OCI-M1 (cell line): Measurements from ENCODE around the gene NEDD8.
A peak's percentile ranks its signal among the peaks of the same experiment; 100 is the strongest.
"Not testable (repeated sequence)": the region's sequence is repeated elsewhere in the genome, so short reads cannot be mapped to it uniquely, and the experiment has no call there.

Experiments
- DNase-seq: peaks from one replicate; lab custom pipeline; 2025; lab: John Stamatoyannopoulos, UW

The NEDD8 gene

DNA sequence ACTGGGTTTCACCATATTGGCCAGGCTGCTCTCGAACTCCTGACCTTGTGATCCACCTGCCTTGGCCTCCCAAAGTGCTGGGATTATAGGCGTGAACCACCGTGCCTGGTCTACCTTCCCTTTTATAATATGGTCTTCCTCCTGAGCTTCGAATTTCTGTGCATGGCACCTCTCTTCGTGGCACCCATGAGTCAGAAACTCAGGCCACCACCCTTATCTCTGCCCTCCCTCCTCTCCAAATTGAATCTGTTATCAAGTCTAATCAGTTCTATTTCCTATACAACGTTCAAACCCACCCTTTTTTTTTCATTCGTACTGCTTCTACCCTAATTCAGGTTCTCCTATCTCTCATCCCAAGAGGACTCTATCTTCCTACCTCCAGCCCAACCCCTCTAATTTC, 15.3 kb upstream of the NEDD8 start:
- DNase-seq = peak; percentile 11

DNA sequence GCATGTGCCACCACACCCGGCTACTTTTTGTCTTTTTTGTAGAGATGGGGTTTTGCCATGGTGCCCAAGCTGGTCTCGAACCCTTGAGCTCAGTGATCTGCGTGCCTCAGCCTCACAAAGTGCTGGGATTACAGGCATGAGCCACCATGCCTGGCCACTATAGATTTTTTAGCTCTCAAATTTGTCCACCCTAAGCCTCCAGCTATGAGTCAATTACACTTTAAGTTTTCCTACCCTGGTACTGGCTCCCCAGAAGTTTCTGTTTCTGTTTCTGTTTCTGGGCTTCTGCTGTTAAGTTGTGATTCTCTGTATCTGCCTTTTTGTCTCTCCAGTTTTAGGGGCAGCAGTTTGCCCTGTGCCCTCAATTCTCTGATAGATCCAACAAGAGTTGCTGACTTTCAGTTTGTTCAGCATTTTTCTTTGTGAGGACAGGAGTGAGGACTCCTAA, 14.6 kb upstream of the NEDD8 start:
- peak; percentile 65 for DNase-seq

DNA sequence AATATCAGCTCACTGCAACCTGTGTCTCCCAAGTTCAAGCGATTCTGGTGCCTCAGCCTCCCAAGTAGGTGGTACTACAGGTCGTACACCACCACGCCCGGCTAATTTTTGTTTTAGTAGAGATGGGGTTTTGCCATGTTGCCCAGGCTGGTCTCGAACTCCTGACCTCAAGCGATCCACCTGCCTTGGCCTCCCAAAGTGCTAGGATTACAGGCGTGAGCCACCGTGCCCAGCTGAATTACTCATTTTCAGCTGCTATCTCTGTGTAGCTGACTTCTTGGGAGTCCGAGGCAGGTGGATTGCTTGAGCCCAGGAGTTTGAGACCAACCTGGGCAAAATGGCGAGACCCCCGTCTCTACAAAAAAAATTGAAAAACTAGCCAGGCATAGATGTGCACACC, 13.2 kb upstream of the NEDD8 start:
- DNase-seq = not testable (repeated sequence)

DNA sequence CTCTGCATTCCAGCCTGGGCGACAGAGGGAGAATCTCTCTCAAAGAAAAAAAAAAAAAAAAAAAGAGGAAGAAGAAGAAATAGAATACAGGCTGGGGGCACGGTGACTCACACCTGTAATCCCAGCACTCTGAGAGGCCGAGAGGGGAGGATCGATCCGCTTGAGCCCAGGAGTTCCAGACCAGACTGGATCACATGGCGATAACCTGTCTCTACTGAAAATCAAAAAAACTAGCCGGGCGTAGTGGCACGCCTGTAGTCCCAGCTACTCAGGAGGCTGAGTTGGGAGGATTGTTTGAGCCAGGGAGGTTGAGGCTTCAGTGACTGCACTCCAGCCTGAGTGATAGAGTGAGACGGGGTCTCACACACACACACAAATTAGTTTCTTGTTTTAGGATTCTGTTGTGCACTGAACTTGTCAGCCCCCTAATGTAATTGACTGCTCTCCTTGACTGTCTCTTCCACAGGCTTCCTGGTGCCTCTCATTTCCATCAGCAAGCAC, 11.2 kb upstream of the NEDD8 start:
- peak; percentile 86 for DNase-seq

DNA sequence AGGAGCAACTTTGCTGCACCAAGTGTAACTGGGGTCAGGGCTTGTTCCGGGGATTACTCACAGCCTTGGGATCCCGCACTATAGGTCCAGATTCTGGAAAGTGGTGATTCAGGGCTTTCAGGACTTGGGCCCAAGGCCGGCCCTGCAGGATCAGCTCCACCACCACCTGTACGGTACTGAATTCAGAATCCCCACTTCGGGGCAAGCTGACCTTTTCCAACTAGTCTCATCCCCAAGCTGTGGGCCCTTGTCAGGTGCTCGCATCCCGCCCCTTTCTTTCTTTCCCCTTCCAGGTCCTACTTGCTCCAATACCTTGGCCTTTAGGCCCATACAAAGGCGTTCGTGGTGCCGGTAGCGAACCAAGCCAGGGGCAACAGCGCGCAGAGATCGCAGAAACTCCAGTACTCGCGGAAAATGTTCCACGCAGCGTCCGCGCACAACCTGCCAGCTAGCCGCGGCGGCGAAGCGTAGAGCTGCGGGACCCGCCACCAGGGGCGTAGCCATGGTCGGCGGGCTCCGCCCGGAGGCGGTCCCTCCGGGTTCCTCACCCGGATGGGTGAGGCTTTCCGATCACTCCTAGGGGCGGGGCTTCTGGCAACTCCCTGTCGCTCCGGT, 9.8 kb upstream of the NEDD8 start:
- peak; percentile 97 for DNase-seq

DNA sequence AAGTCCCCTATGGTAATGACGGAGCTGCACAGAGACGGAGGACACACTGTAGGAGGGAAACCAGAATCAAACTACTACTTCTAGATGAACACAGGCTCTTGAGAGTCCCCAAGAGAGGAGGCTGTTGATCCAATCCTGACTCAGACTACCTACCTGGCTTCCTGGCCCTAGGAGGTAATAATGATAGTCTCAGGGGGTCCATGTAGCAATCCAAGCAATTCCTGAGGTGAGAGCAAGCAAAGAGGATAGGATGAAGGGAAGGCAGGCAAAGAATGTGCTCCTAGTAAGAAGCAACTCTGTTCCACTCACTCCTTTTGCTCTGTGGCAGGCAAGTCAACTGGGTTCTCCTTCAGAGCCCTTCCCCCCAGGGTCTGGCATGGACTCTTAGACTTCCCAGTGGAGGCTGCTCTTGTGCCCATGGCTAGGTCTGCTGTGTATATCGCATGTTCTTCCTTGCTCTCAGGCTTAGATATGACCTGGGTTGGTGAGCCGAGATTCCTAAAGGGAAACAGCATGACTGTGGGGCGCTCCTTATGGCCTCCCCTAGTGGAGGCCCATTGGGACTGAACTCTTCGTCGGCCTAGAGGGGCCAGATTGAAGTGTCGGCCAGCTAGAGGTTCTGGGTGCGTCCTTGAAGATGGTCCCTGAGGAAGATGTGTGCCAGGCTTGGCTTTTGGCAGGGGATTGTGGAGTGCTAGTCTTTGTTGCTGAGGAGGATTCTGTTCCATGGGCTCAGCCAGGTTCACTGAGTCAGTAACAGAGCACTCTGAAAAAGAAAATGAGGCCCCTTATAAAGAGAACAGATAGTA, 8.1 kb upstream of the NEDD8 start:
- no peak for DNase-seq

DNA sequence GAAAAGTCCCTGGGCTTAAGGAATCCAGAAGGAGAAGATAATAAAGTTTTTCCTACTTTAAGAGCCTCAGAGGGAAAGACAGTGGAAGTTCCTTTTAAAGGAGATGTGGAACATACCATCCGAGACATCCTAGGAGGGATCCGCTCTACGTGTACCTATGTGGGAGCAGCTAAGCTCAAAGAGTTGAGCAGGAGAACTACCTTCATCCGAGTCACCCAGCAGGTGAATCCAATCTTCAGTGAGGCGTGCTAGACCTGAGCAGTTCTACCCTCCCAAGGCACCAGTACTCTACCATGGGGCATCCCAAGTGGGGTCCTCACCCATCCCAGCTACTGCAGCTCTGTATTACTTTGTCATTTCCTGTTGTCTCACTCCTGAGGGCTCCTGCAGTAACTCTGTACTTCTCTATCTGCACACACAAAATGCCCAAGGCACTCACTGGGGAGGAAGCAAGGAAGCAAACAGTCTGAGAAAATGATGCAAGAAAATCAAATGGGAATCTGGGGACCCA, 6.4 kb upstream of the NEDD8 start:
- DNase-seq = no peak

DNA sequence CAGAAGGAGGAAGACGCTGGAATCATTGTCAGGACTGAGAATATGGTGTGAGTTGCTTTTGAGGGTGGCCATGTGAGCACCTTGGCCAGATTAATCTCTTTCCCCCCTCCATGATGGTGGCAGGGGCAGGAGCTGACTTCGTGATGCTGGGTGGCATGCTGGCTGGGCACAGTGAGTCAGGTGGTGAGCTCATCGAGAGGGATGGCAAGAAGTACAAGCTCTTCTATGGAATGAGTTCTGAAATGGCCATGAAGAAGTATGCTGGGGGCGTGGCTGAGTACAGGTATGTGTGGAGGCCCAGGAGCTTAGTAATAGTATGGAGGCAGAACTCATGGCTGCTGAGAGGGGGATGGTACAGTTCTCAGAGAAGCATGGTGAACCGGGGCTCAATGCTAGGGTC, 6.0 kb upstream of the NEDD8 start:
- no peak for DNase-seq

DNA sequence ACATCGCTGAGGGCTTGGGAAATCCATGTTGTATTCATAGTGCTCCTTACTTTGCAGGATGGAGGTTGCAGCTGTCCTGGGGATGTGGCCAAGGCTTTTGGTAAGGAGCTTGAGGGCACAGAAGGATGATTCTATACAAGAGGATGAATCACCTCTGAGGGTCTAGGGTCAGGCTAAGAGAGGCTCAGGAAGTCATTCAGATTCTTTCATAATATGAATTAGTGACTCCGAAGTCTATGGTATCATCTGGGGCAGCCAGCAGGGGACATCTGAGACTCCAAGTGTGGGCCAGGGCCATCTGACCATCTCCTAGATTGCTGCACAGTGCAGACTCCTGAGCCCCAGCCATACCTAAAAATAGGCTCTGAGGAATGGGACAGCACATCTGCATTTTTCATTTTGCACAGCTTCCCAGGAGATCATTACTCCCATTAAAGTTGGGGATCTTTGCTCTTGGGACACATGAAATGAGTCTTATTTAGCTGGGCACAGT, 5.3 kb upstream of the NEDD8 start:
- no peak for DNase-seq

DNA sequence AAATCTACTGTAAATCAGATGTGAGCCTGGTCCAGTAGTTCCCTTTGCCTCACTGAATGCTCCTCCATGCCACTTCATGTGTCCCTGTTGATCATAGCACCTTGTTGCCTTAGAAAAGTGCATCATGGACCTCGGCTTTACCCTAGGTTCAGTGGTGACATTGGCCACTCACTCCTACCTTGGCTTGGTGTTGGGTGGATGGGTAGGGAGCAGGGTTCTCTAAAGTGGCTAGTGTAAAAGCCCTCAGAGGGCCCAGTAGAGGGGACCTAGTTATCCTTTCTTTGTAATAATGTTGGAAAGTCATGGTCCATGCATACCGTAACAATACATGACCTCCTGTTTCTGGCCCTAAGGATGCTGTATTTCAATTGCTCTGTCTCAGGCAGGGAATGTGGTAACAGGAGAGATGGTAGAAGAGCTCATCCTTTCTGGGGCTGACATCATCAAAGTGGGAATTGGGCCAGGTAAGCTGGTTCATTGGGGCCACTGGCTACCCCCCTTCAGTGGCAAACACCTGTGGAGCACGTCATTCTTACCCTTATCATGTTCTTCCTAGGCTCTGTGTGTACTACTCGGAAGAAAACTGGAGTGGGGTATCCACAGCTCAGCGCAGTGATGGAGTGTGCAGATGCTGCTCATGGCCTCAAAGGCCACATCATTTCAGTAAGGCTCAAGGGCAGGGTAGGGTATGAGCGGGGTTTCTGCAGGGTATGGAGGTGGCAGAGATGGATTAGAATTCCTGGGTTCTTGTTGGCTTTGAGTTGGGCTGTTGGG, 4.7 kb upstream of the NEDD8 start:
- DNase-seq = no peak

DNA sequence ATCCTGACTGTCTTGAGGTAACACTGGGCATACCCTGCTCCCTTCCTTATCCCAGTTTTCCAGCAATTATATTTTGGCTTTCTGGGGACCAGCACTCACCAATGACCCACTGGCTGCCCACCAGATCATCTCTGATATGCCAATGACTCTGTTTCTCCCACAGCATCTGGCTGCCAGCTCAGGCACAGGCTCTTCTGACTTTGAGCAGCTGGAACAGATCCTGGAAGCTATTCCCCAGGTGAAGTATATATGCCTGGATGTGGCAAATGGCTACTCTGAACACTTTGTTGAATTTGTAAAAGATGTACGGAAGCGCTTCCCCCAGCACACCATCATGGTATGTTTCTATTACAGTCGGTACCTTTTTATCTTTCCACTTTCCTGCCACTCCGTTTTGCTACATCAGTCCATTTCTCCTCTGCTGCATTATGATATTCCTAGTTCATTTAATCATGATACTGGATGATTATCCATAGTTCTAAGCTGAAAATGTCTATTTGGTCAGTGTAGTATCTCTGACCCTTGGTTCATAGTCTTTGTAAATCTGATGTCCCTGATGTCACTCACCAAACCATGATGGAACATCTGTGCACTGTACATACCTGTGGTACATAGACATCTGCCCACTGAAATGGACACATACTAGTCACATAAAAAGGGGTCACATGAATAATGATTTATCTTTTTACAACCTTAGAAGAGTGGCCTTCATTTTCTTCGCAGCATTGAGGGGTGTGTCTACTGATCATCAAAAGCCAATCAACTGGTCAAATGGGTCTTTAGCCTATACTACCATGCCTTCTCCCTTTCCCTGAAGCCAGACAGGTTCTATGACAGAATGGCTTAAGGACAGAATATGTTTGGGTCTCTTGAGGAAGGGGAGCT, 3.9 kb upstream of the NEDD8 start:
- no peak for DNase-seq

DNA sequence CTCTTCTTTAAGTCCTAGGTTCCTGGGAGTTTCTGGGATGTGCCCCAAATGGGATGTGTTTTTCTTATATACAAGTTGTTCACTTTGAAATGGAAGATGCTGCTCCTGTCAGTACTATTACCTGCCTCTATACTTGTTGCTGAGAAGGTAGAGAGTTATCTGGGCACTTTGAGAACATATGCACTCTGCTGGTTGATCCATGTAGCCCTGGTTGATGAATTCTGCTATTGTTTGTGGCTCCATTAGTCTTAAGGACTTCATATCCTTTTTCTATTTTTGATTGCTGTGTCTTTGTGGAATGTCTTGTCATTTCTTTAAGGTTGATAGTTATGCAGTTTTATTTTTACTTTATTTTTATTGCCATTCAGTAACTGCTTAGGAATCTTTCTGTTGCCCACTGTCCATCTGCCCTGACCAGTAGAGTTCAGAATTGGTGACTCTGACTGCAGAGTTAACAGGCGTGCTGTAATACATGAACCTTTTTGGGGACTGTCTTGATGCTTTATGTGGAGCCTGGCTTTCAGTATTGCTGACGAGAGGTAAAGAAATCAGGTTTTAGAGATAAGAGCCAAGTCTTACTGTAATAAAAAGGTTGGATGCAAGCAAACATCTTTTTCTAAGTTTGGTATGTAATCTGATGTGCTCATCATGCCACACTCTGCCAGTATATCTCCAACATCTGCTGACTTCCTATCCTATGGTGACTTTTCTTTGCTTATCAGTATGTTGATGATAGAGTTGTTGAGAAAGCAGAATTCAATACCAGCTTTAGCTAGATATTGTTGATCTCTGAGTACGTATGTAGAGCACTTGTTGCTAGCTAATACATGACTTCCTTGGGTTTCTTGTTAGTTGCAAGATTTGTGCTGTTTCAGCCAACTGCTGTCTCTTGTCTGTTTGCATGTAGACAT, 2.2 kb upstream of the NEDD8 start:
- no peak for DNase-seq

DNA sequence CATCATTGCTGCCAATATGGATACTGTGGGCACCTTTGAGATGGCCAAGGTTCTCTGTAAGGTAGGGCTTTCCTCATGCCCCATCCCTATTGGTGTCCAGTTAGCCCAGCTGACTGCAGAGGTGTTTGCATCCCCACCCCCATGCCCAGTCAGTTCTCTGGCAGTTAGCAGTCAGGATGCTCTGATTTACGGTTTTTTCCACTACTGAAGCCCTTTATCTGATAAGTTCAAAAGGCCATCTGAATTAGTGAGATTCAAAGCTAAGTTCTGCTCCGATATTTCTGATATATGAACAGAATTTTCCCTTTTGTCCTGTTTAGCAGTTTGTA, 1.3 kb upstream of the NEDD8 start:
- peak; percentile 43 for DNase-seq

DNA sequence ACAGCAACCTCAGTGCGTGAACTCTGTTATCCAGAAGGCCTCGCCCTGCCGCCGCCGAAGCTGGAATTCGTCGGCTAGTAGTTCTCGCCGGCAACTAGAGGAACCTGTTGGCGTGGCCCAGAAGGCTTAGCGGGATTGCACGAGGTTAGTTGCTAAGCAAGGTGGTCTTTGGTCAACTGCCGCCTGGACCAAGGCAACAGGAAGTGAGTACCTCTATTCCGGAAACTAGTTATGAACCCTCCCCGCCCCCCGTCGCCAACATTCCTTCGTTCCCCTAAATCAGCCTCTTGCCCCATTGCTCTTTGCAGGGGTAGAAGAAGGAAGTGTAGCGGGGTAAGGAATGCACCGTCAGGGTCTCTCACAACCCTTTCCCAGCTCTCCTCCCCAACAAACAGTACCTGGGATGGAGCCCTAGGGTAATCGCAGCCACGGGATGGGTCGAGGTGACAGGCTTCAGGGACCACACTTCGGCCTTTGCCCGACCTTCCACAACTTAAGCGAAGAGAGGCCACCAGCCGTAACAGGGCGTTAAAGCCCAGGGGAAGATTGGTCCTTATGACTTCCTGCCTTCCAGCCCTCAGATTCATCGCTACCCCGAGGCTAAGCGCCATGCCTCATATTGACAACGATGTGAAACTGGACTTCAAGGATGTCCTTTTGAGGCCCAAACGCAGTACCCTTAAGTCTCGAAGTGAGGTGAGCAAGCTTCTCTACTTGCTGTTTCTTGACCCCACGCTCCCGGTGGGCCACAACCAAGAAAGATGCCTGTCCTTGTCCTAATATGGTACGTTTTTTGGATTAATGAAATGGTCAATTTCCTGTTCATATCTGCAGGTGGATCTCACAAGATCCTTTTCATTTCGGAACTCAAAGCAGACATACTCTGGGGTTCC, 724 bp upstream of the NEDD8 start, which contains the start of gene GMPR2:
TSS of gene GMPR2 (plus strand) at position 285 of the 893 bp plus-strand sequence. CDS start at position 610, 325 bp downstream.
- DNase-seq = no peak

DNA sequence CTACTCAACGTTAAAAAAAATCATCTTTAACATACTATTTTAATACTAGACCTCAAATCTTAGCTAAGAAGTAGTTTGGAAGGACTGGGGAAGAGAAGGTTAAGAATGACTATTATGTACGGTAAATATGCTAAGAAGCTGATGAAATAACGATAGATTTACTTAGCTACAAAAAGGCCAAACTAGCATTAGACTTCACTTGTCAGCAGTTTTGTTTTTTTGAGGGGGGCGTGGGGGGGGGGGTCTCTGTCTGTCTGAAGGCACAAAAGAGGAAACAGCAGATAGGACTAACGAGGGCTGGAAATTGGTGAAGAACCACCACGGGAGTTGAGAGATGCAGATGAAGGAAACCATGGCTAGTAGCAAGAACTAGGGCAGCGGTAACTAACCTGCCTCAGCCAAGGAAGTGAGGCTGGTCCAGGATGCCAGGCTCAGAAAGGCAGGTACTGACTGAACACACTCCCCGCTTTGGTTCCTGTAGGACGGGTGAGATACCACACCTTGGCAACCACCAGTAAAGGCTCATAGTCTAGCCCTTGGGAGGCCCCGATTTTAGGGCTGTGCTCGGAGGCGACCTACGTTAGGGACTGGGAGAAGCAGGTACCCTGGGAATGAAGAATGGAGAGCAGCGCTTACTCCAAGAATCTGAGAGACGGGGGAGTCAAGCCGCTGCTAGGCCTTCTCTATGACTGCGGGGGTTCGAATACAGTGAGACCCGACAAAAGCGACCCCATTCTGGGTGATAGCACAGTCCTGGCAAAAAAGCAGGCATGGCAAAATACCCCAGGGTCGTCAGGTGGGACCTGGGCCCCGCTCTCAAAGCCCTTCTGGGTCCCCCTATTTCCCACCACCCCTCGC, 675 bp downstream of the NEDD8 start:
- peak; percentile 10 for DNase-seq

DNA sequence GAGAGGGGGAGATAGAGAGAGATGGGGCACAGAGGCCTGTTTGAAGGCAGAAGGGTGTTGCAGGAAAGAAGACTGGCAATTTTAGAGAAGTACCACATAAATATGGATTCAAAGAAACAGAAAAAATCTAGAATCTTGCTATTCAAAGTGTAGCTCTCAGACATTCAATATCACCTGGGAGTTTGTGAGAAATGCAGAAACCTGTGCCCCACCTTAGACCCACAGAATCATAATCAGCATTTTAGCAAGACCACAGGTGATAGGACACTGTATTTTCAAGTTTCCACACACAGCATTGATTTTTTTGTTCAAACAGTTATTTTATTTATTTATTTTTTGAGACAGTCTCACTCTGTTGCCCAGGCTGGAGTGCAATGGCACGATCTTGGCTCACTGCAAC, 3.3 kb downstream of the NEDD8 start:
- no peak for DNase-seq

DNA sequence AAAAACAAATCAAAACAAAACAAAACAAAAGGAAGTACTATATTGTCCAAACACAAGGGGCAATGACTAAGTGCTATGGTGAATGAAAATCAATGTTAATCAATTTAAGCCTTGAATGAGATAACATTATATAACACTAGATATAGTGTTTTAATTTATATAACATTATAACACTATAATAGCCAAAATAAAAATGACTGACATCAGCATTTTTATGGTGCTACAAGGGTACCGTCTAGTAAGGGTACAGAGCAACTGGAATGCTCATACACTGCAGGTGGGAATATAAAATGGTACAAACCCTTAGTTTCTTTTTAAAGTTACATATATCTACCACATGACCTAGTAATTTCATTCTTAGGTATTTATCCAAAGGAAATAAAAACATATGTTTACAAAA, 5.7 kb downstream of the NEDD8 start:
- no peak for DNase-seq

DNA sequence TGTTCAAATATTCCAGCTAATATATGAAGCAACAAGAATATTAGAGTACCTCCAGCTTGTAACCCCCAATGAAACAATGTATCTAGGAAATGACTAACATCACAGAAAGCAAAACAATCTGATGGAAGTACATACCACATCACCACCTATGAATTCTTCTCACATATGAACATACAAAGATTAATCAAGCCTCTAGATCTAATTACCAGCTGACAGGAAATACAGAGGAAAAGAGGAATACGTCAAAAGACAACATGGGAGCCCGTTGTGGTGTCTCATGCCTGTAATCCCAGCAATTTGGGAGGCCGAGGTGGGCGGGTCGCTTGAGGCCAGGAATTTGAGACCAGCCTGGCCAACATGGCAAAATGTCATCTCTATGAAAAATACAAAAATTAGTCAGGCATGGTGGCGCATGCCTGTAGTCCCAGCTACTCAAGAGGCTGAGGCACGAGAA, 7.5 kb downstream of the NEDD8 start:
- DNase-seq = no peak
